IMR-90 (cell line): ENCODE results near the gene CD244. TPM values are rescaled to one million over a fixed set of nuclear protein-coding genes. Genes with fewer than 3 reads are reported as not detected.

Source experiments
- ATAC-seq: fragments of 200-7000 bp; cut with Tn5 transposase; 2 replicates; pipeline ENCODE4 v1.9.1; 2020; ENCODE audit warnings: low read depth, mild to moderate bottlenecking, moderate library complexity
- BruUV-seq: library from RNA; stranded (reverse); fragments of 400-500 nt; replicated peaks from 2 replicates; lab custom pipeline; 2021; lab: Mats Ljungman, UMichigan
- CTCF ChIA-PET: fragments of 300-600 bp; formaldehyde crosslinking; extraction: SDS; loops from one replicate; lab custom pipeline; 2021; ENCODE audit warnings: antibody characterized with exemption; lab: Yijun Ruan, JAX
- POLR2A ChIA-PET: fragments of 300-600 bp; sonication (Branson Sonifier 250); formaldehyde crosslinking; loops from one replicate; lab custom pipeline; 2022; ENCODE audit warnings: antibody characterized with exemption; ENCODE audit not compliant: unreplicated experiment; lab: Charles Lee
- DNase-seq: peaks from one replicate; pipeline ENCODE4 v3.0.0; 2013
- H2AFZ ChIP-seq: replicated peaks from 2 replicates; pipeline ENCODE3; 2013; ENCODE audit warnings: low read length, mild to moderate bottlenecking; ENCODE audit not compliant: poor library complexity
- H2AK5ac ChIP-seq: 2 replicates; pipeline ENCODE4 v1.6.1; 2013; ENCODE audit warnings: low read depth, low read length, inconsistent platforms
- H2AK9ac ChIP-seq: replicated peaks from 2 replicates; pipeline ENCODE3; 2013; ENCODE audit warnings: mild to moderate bottlenecking, low read depth, low read length, moderate library complexity; ENCODE audit not compliant: poor library complexity
- H2BK120ac ChIP-seq: 2 replicates; pipeline ENCODE4 v1.6.1; 2013; ENCODE audit warnings: low read depth, low read length, inconsistent platforms
- H2BK15ac ChIP-seq: 3 replicates; pipeline ENCODE4 v1.6.1; 2013; ENCODE audit warnings: low read depth, low read length, inconsistent platforms
- H2BK20ac ChIP-seq: 2 replicates; pipeline ENCODE4 v1.6.1; 2013; ENCODE audit warnings: low read depth, mild to moderate bottlenecking, inconsistent platforms, low read length, moderate library complexity
- H2BK5ac ChIP-seq: 2 replicates; pipeline ENCODE4 v1.6.1; 2013; ENCODE audit warnings: mild to moderate bottlenecking, low read depth, low read length, inconsistent platforms; ENCODE audit not compliant: poor library complexity, severe bottlenecking
- H3K14ac ChIP-seq: replicated peaks from 2 replicates; pipeline ENCODE4 v1.6.1; 2013; ENCODE audit warnings: low read depth, low read length, inconsistent platforms
- H3K18ac ChIP-seq: 2 replicates; pipeline ENCODE4 v1.6.1; 2013; ENCODE audit warnings: low read depth, low read length, control low read depth
- H3K23ac ChIP-seq: 2 replicates; pipeline ENCODE4 v1.6.1; 2013; ENCODE audit warnings: low read depth, low read length, inconsistent platforms
- H3K27ac ChIP-seq: 2 replicates; pipeline ENCODE4 v1.5.1; 2013; ENCODE audit warnings: mild to moderate bottlenecking, control low read depth, low read length; ENCODE audit not compliant: insufficient read depth
- H3K27me3 ChIP-seq: 2 replicates; pipeline ENCODE4 v1.6.1; 2013; ENCODE audit warnings: low read length; ENCODE audit not compliant: control insufficient read depth, insufficient read depth
- H3K36me3 ChIP-seq: 2 replicates; pipeline ENCODE4 v1.6.1; 2013; ENCODE audit warnings: low read length, mixed read lengths; ENCODE audit not compliant: control insufficient read depth, insufficient read depth
- H3K4ac ChIP-seq: 2 replicates; pipeline ENCODE4 v1.6.1; 2013; ENCODE audit warnings: low read depth, low read length, inconsistent platforms
- H3K4me1 ChIP-seq: 2 replicates; pipeline ENCODE4 v1.6.1; 2013; ENCODE audit warnings: low read length, mixed read lengths; ENCODE audit not compliant: control insufficient read depth, insufficient read depth
- H3K4me2 ChIP-seq: 2 replicates; pipeline ENCODE4 v1.6.1; 2013; ENCODE audit warnings: low read depth, mild to moderate bottlenecking, control low read depth, low read length, moderate library complexity
- H3K4me3 ChIP-seq: 2 replicates; pipeline ENCODE4 v1.5.1; 2013; ENCODE audit warnings: low read depth, mild to moderate bottlenecking, control low read depth, low read length, moderate library complexity; ENCODE audit not compliant: insufficient read depth
- H3K56ac ChIP-seq: 2 replicates; pipeline ENCODE4 v1.6.1; 2013; ENCODE audit warnings: low read length, inconsistent platforms; ENCODE audit not compliant: insufficient read depth; ENCODE audit errors: extremely low read depth
- H3K79me1 ChIP-seq, 2 experiments: 2 replicates each; pipeline ENCODE4 v1.6.1; 2013; ENCODE audit warnings: low read length in 2 of 2, inconsistent platforms in 1 of 2, low read depth in 1 of 2
- H3K9ac ChIP-seq: 2 replicates; pipeline ENCODE4 v1.6.1; 2013; ENCODE audit warnings: low read depth, low read length, control low read depth
- H3K9me1 ChIP-seq: 2 replicates; pipeline ENCODE4 v1.6.1; 2013; ENCODE audit warnings: low read length, inconsistent platforms; ENCODE audit not compliant: insufficient read depth
- H3K9me3 ChIP-seq: 2 replicates; pipeline ENCODE4 v1.6.1; 2013; ENCODE audit warnings: low read length; ENCODE audit not compliant: control insufficient read depth, insufficient read depth
- H4K20me1 ChIP-seq: 2 replicates; pipeline ENCODE4 v1.6.1; 2013; ENCODE audit warnings: low read length, inconsistent platforms; ENCODE audit not compliant: insufficient read depth
- H4K5ac ChIP-seq: 2 replicates; pipeline ENCODE4 v1.6.1; 2013; ENCODE audit warnings: mild to moderate bottlenecking, low read depth, low read length, control low read depth
- H4K8ac ChIP-seq, 2 experiments: 2 replicates each; pipeline ENCODE4 v1.6.1; 2013; ENCODE audit warnings: low read depth in 2 of 2, low read length in 2 of 2, control low read depth in 1 of 2, inconsistent platforms in 1 of 2
- H4K91ac ChIP-seq: 2 replicates; pipeline ENCODE4 v1.6.1; 2013; ENCODE audit warnings: low read depth, low read length, inconsistent platforms; ENCODE audit not compliant: insufficient read depth
- BHLHE40 ChIP-seq: fragments of 150-350 bp; IDR thresholded peaks from 2 replicates; pipeline ENCODE4 v1.6.1; 2016; ENCODE audit warnings: mild to moderate bottlenecking, low read depth, low read length
- CEBPB ChIP-seq: IDR thresholded peaks from 2 replicates; pipeline ENCODE4 v1.6.1; 2012; ENCODE audit warnings: low read depth, low read length, improper control_type of control experiment
- CHD1 ChIP-seq: IDR thresholded peaks from 2 replicates; pipeline ENCODE4 v1.6.1; 2012; ENCODE audit warnings: low read depth, low read length, improper control_type of control experiment
- FOS ChIP-seq: fragments of 150-350 bp; IDR thresholded peaks from 2 replicates; pipeline ENCODE4 v1.6.1; 2016; ENCODE audit warnings: low read depth, low read length
- MAFK ChIP-seq: IDR thresholded peaks from 2 replicates; pipeline ENCODE4 v1.6.1; 2012; ENCODE audit warnings: low read depth, low read length, improper control_type of control experiment
- MAZ ChIP-seq: IDR thresholded peaks from 2 replicates; pipeline ENCODE4 v1.6.1; 2012; ENCODE audit warnings: low read depth, mild to moderate bottlenecking, low read length, improper control_type of control experiment, moderate library complexity, borderline replicate concordance
- MXI1 ChIP-seq: IDR thresholded peaks from 2 replicates; pipeline ENCODE4 v1.6.1; 2012; ENCODE audit warnings: low read depth, mild to moderate bottlenecking, low read length, moderate library complexity, borderline replicate concordance
- NFE2L2 ChIP-seq: fragments of 150-350 bp; IDR thresholded peaks from 2 replicates; pipeline ENCODE4 v1.6.1; 2016; ENCODE audit warnings: low read depth, mild to moderate bottlenecking, low read length
- POLR2A ChIP-seq: IDR thresholded peaks from 2 replicates; pipeline ENCODE4 v1.6.1; 2012; ENCODE audit warnings: mild to moderate bottlenecking, low read depth, low read length
- RAD21 ChIP-seq: IDR thresholded peaks from 2 replicates; pipeline ENCODE4 v1.6.1; 2012; ENCODE audit warnings: low read length, improper control_type of control experiment
- RCOR1 ChIP-seq: IDR thresholded peaks from 2 replicates; pipeline ENCODE4 v1.6.1; 2012; ENCODE audit warnings: mild to moderate bottlenecking, low read length, improper control_type of control experiment; ENCODE audit not compliant: insufficient replicate concordance
- RFX5 ChIP-seq: IDR thresholded peaks from 2 replicates; pipeline ENCODE4 v1.8.0; 2012; ENCODE audit warnings: low read depth, mild to moderate bottlenecking, low read length, moderate library complexity
- SMC3 ChIP-seq: fragments of 150-350 bp; IDR thresholded peaks from 2 replicates; pipeline ENCODE4 v1.6.1; 2016; ENCODE audit warnings: low read depth, mild to moderate bottlenecking, antibody characterized with exemption, low read length, moderate library complexity
- WGBS, 2 experiments: methylation state at CpG; one replicate each; pipeline versions ENCODE4 v1.1.5 to v1.1.7; 2013; ENCODE audit warnings: missing lambda C conversion rate in 2 of 2; ENCODE audit not compliant: insufficient read length in 1 of 2; ENCODE audit errors: extremely low coverage in 2 of 2; 5-methylcytosine and 5-hydroxymethylcytosine counted together
- dilution Hi-C: fragments of 300-500 bp; cut with HindIII; formaldehyde crosslinking; loops from one replicate; pipeline ENCODE4 v1.14.3; 2018; ENCODE audit warnings: low sequenced_read_pairs; ENCODE audit not compliant: unreplicated experiment
- in situ Hi-C: fragments of 300-500 bp; cut with MboI; formaldehyde crosslinking; loops from 3 replicates; pipeline ENCODE4 v1.14.3; 2019; ENCODE audit warnings: low sequenced_read_pairs, inconsistent platforms, mixed read lengths
- intact Hi-C: fragments of 100-400 bp; cut with micrococcal nuclease; formaldehyde crosslinking; loops from 2 replicates; pipeline ENCODE4 v1.10.0; 2022
- polyA plus RNA-seq, 3 experiments: library from polyadenylated mRNA; depleted of rRNA; stranded (reverse); fragments of >200 nt; gene quantifications; 2 replicates each; pipeline ENCODE4 v1.2.3, GENCODE V29; 2012; ENCODE audit warnings: low replicate concordance in 1 of 3
- total RNA-seq: library from RNA; depleted of rRNA; stranded (reverse); fragments of >200 nt; gene quantifications from 2 replicates; pipeline ENCODE4 v1.2.3, GENCODE V29; 2012
- TF ChIP-seq, protein P1 (sequence below): fragments of 150-350 bp; IDR thresholded peaks from 2 replicates; pipeline ENCODE4 v1.6.1; 2016; ENCODE audit warnings: low read depth, mild to moderate bottlenecking, low read length, moderate library complexity, borderline replicate concordance
- TF ChIP-seq, protein P2 (sequence below): fragments of 150-350 bp; IDR thresholded peaks from 2 replicates; pipeline ENCODE4 v1.6.1; 2017; ENCODE audit warnings: mild to moderate bottlenecking, antibody characterized with exemption, low read length, low read depth
- TF ChIP-seq, protein P3 (sequence below): conservative IDR thresholded peaks from 2 replicates; pipeline ENCODE4 v1.5.1; 2012; ENCODE audit warnings: mild to moderate bottlenecking, low read depth, low read length, improper control_type of control experiment

The CD244 gene
- total and polyA plus RNA-seq, 2 of the 4 experiments (the other 2 are of a cell fraction), result not detected

DNA sequence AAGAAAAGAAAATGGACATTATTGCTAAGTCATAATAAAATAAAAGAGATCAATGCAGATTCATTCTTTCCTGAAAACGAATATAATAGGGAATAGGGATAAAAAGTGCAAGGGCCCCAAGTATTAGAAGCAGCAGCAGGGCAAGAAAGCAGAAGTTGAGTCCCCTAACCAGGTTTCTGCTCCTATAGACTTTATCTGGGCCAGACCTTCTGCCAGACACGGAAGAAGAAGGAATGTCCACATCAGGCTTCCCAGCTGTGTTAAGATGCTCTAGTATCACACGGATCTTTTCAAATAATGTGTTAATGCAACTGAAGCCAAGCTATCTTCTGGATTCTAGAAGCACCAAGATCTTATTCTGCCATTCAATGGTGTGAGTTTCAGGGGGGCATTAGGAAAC, 26.9 kb downstream of the CD244 start:
- Histone ChIP-seq H2BK20ac (no peak overlapping the region), H2AK9ac (no peak overlapping the region), H4K91ac (no peak overlapping the region), H2BK15ac (no peak overlapping the region), H3K18ac (no peak overlapping the region), H3K9me1 (no peaks in the 10 kb centered on the region), H3K27me3 (peaks cover 8% of the 10 kb centered on the region), H3K4ac (no peak overlapping the region), H3K4me1 (no peaks in the 10 kb centered on the region), H3K36me3 (no peaks in the 10 kb centered on the region), H4K8ac (no peak overlapping the region), H3K4me2 (no peak overlapping the region), H4K20me1 (no peaks in the 10 kb centered on the region), H2AK5ac (no peak overlapping the region), H2BK120ac (no peak overlapping the region), H3K9ac (no peak overlapping the region), H3K14ac (no peak overlapping the region), H3K23ac (no peak overlapping the region), H3K79me1 (no peaks in the 10 kb centered on the region), H3K27ac (no peak overlapping the region), H2AFZ (no peak overlapping the region), H4K5ac (no peak overlapping the region), H3K4me3 (no peak overlapping the region), H2BK5ac (no peak overlapping the region), H3K9me3 (no peaks in the 10 kb centered on the region), H3K56ac (no peak overlapping the region)
- in situ Hi-C loops (no loop called here), intact Hi-C loops (loop anchor here (1.0 kb wide), 2 partner anchors 116 to 155 kb away; no protein-coding TSS in a partner anchor), dilution Hi-C loops (no loop called here)
- TF ChIP-seq CHD1 (no peak), RFX5 (no peak), MAZ (no peak), POLR2A (no peak), SMC3 (no peak), MAFK (no peak), RCOR1 (no peak), BHLHE40 (no peak), MXI1 (no peak), FOS (no peak), CEBPB (no peak), RAD21 (no peak), NFE2L2 (no peak)
- TF ChIP-seq, protein P1, sequence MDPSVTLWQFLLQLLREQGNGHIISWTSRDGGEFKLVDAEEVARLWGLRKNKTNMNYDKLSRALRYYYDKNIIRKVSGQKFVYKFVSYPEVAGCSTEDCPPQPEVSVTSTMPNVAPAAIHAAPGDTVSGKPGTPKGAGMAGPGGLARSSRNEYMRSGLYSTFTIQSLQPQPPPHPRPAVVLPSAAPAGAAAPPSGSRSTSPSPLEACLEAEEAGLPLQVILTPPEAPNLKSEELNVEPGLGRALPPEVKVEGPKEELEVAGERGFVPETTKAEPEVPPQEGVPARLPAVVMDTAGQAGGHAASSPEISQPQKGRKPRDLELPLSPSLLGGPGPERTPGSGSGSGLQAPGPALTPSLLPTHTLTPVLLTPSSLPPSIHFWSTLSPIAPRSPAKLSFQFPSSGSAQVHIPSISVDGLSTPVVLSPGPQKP, result no peak
- TF ChIP-seq, protein P2, sequence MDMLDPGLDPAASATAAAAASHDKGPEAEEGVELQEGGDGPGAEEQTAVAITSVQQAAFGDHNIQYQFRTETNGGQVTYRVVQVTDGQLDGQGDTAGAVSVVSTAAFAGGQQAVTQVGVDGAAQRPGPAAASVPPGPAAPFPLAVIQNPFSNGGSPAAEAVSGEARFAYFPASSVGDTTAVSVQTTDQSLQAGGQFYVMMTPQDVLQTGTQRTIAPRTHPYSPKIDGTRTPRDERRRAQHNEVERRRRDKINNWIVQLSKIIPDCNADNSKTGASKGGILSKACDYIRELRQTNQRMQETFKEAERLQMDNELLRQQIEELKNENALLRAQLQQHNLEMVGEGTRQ, result no peak
- TF ChIP-seq, protein P3, sequence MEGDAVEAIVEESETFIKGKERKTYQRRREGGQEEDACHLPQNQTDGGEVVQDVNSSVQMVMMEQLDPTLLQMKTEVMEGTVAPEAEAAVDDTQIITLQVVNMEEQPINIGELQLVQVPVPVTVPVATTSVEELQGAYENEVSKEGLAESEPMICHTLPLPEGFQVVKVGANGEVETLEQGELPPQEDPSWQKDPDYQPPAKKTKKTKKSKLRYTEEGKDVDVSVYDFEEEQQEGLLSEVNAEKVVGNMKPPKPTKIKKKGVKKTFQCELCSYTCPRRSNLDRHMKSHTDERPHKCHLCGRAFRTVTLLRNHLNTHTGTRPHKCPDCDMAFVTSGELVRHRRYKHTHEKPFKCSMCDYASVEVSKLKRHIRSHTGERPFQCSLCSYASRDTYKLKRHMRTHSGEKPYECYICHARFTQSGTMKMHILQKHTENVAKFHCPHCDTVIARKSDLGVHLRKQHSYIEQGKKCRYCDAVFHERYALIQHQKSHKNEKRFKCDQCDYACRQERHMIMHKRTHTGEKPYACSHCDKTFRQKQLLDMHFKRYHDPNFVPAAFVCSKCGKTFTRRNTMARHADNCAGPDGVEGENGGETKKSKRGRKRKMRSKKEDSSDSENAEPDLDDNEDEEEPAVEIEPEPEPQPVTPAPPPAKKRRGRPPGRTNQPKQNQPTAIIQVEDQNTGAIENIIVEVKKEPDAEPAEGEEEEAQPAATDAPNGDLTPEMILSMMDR, result no peak
- WGBS, 2 experiments, result no CpG with 5 or more reads among the region's 3 CpGs
- no TSS peak for BruUV-seq
- ATAC-seq (no peak), DNase-seq (no peak)
- CTCF ChIA-PET, result interaction anchor here (0.6 to 1.5 kb wide), 3 partner anchors 8 to 134 kb away, joined by 3 to 4 read pairs (median 4); no protein-coding TSS in a partner anchor
- POLR2A ChIA-PET, result no interaction called here
